Spinal cord (tissue), 4 donors: ENCODE data around the gene KLRK1. TPM values are rescaled to one million over a fixed set of nuclear protein-coding genes. Genes with fewer than 3 reads are reported as not detected.

Experiments used
- polyA plus RNA-seq, 2 donors: library from polyadenylated mRNA; unstranded; fragments of 120-200 nt; gene quantifications; one replicate each; pipeline ENCODE4 v1.2.1, GENCODE V29; 2013; ENCODE audit not compliant: insufficient read length in 2 of 2
- total RNA-seq, 2 donors: library from RNA; depleted of rRNA in 1 of 2; stranded (reverse); fragments of 120-200 nt in 1 of 2; fragments of >200 nt in 1 of 2; gene quantifications; one replicate each; pipeline versions ENCODE4 v1.2.3 to v1.2.4, GENCODE V29; 2013 to 2014

KLRK1 gene
- total and polyA plus RNA-seq, 4 donors: 2.1 to 10.1 (median 4.7) TPM

Other genes with a start within 250 kb of the KLRK1 start
- gene OLR1, start 217.9 kb downstream of the KLRK1 start, total RNA-seq: 10 to 100 TPM in 1 of 2 donors, 1 to 10 TPM in 1; 6.3 to 27.2 TPM
- 10 to 100 TPM; 16.0 to 26.8 TPM for gene OLR1, start 217.9 kb downstream of the KLRK1 start, polyA plus RNA-seq
- gene TMEM52B, start 211.0 kb downstream of the KLRK1 start, total RNA-seq: 1 to 10 TPM in 1 of 2 donors, under 1 TPM in 1; 0.83 to 1.8 TPM
- gene TMEM52B, start 211.0 kb downstream of the KLRK1 start, polyA plus RNA-seq: 1 to 10 TPM; 2.1 to 2.7 TPM
- gene GABARAPL1, start 177.2 kb downstream of the KLRK1 start, total RNA-seq: 100 to 1,000 TPM; 115 to 185 TPM
- gene GABARAPL1, start 177.2 kb downstream of the KLRK1 start, polyA plus RNA-seq: 100 to 1,000 TPM; 186 to 199 TPM
- gene KLRD1, start 82.2 kb downstream of the KLRK1 start, total RNA-seq: 1 to 10 TPM in 1 of 2 donors, under 1 TPM in 1; 0.83 to 1.4 TPM
- under 1 TPM; 0.10 to 0.41 TPM for gene KLRD1, start 82.2 kb downstream of the KLRK1 start, polyA plus RNA-seq
- gene KLRC4, start 19.7 kb upstream of the KLRK1 start, total RNA-seq: 1 to 10 TPM; 3.2 to 7.7 TPM
- 1 to 10 TPM; 3.8 to 4.2 TPM for gene KLRC4, start 19.7 kb upstream of the KLRK1 start, polyA plus RNA-seq
- 10 to 100 TPM in 1 of 2 donors, 1 to 10 TPM in 1; 6.7 to 26.4 TPM for gene KLRC3, start 30.6 kb upstream of the KLRK1 start, total RNA-seq
- gene KLRC3, start 30.6 kb upstream of the KLRK1 start, polyA plus RNA-seq: 10 to 100 TPM in 1 of 2 donors, 1 to 10 TPM in 1; 5.3 to 10.4 TPM
- 10 to 100 TPM in 1 of 2 donors, 1 to 10 TPM in 1; 9.7 to 29.0 TPM for gene KLRC2, start 46.0 kb upstream of the KLRK1 start, total RNA-seq
- 10 to 100 TPM; 11.0 to 13.3 TPM for gene KLRC2, start 46.0 kb upstream of the KLRK1 start, polyA plus RNA-seq
- under 1 TPM in 1 of 2 donors, not detected in 1; 0.99 TPM for gene KLRC1, start 63.3 kb upstream of the KLRK1 start, total RNA-seq
- gene KLRC1, start 63.3 kb upstream of the KLRK1 start, polyA plus RNA-seq: 1 to 10 TPM; 1.6 to 1.9 TPM
- under 1 TPM; 0.59 to 0.83 TPM for gene EIF2S3B, start 115.8 kb upstream of the KLRK1 start, total RNA-seq
- gene EIF2S3B, start 115.8 kb upstream of the KLRK1 start, polyA plus RNA-seq: 1 to 10 TPM in 1 of 2 donors, under 1 TPM in 1; 0.60 to 4.3 TPM
- 10 to 100 TPM; 20.3 to 28.3 TPM for gene MAGOHB, start 223.6 kb upstream of the KLRK1 start, total RNA-seq
- gene MAGOHB, start 223.6 kb upstream of the KLRK1 start, polyA plus RNA-seq: 10 to 100 TPM; 18.3 to 22.2 TPM